ENCODE data around the gene CDC42EP4.

Gene CDC42EP4

GRCh38 chr17:73256220-73256619 lies 55.6 kb downstream of the CDC42EP4 start:
- TF ChIP-seq CTCF (IDR thresholded peaks at IDR 0.05; ENCODE audit: low read length) (no peak), EZH2 (optimal IDR thresholded peaks at IDR 0.05; ENCODE audit: low read depth, low read length) (no peak), EZH2phosphoT487 (IDR thresholded peaks at IDR 0.05; ENCODE audit: low read length) (no peak)

GRCh38 chr17:73255671-73256181 lies 56.1 kb downstream of the CDC42EP4 start:
- Histone ChIP-seq H4K20me1 (ENCODE audit: insufficient read depth, low read length) (no peaks in the 10 kb centered on the region), H3K36me3 (replicated peaks; ENCODE audit: insufficient read depth, low read length) (no peaks in the 10 kb centered on the region), H3K9me3 (replicated peaks; ENCODE audit: insufficient read depth, low read length) (no peaks in the 10 kb centered on the region), H3K4me2 (ENCODE audit: low read depth, low read length) (no peak overlapping the region), H3K9me2 (replicated peaks; ENCODE audit: insufficient read depth, low read length) (no peaks in the 10 kb centered on the region), H3K27me3 (replicated peaks; ENCODE audit: insufficient read depth, low read length) (no peaks in the 10 kb centered on the region), H2AFZ (ENCODE audit: low read length) (no peak overlapping the region), H3K27ac (ENCODE audit: low read length) (no peak overlapping the region), H3K4me3 (ENCODE audit: low read length) (no peak overlapping the region), H3K9ac (ENCODE audit: low read length) (no peak overlapping the region), H3F3A (ENCODE audit: insufficient read depth, low read length) (no peaks in the 10 kb centered on the region), H3K79me2 (ENCODE audit: low read length) (no peaks in the 10 kb centered on the region), H3K4me1 (ENCODE audit: low read length) (no peaks in the 10 kb centered on the region)
- DNase-seq, result peak; percentile 50
- no peak for TF ChIP-seq EZH2 (optimal IDR thresholded peaks at IDR 0.05; ENCODE audit: low read depth, low read length)
- peak; percentile 98 for TF ChIP-seq CTCF (IDR thresholded peaks at IDR 0.05; ENCODE audit: low read length)
- TF ChIP-seq EZH2phosphoT487 (IDR thresholded peaks at IDR 0.05; ENCODE audit: low read length), result no peak

More at GRCh38 chr17:73256220-73256619, 55.6 kb downstream of the CDC42EP4 start:
- no peak overlapping the region for H3K9ac ChIP-seq (ENCODE audit: low read length)
- no peak for DNase-seq
- H2AFZ ChIP-seq (ENCODE audit: low read length), result no peak overlapping the region
- H3K27ac ChIP-seq (ENCODE audit: low read length), result no peak overlapping the region
- no peaks in the 10 kb centered on the region for H3K79me2 ChIP-seq (ENCODE audit: low read length)
- H3K4me2 ChIP-seq (ENCODE audit: low read depth, low read length), result no peak overlapping the region
- H3K27me3 ChIP-seq (replicated peaks; ENCODE audit: insufficient read depth, low read length), result no peaks in the 10 kb centered on the region
- H3K9me2 ChIP-seq (replicated peaks; ENCODE audit: insufficient read depth, low read length), result no peaks in the 10 kb centered on the region
- no peaks in the 10 kb centered on the region for H3K4me1 ChIP-seq (ENCODE audit: low read length)
- H4K20me1 ChIP-seq (ENCODE audit: insufficient read depth, low read length), result no peaks in the 10 kb centered on the region
- no peak overlapping the region for H3K4me3 ChIP-seq (ENCODE audit: low read length)
- no peaks in the 10 kb centered on the region for H3K36me3 ChIP-seq (replicated peaks; ENCODE audit: insufficient read depth, low read length)
- no peaks in the 10 kb centered on the region for H3K9me3 ChIP-seq (replicated peaks; ENCODE audit: insufficient read depth, low read length)
- no peaks in the 10 kb centered on the region for H3F3A ChIP-seq (ENCODE audit: insufficient read depth, low read length)

- no peak for DNase-seq
- Histone ChIP-seq H3K9me3 (replicated peaks; ENCODE audit: insufficient read depth, low read length) (no peaks in the 10 kb centered on the region), H3K9ac (ENCODE audit: low read length) (no peak overlapping the region), H3K79me2 (ENCODE audit: low read length) (no peaks in the 10 kb centered on the region), H3K9me2 (replicated peaks; ENCODE audit: insufficient read depth, low read length) (no peaks in the 10 kb centered on the region), H2AFZ (ENCODE audit: low read length) (no peak overlapping the region), H3K4me3 (ENCODE audit: low read length) (no peak overlapping the region), H3K27ac (ENCODE audit: low read length) (no peak overlapping the region), H3K36me3 (replicated peaks; ENCODE audit: insufficient read depth, low read length) (no peaks in the 10 kb centered on the region), H3K27me3 (replicated peaks; ENCODE audit: insufficient read depth, low read length) (no peaks in the 10 kb centered on the region), H3K4me1 (ENCODE audit: low read length) (no peaks in the 10 kb centered on the region), H3F3A (ENCODE audit: insufficient read depth, low read length) (no peaks in the 10 kb centered on the region), H3K4me2 (ENCODE audit: low read depth, low read length) (no peak overlapping the region), H4K20me1 (ENCODE audit: insufficient read depth, low read length) (no peaks in the 10 kb centered on the region)
- TF ChIP-seq EZH2 (optimal IDR thresholded peaks at IDR 0.05; ENCODE audit: low read depth, low read length) (no peak), CTCF (IDR thresholded peaks at IDR 0.05; ENCODE audit: low read length) (no peak), EZH2phosphoT487 (IDR thresholded peaks at IDR 0.05; ENCODE audit: low read length) (no peak)
Observed at GRCh38 chr17:73251871-73252270, 59.9 kb downstream of the CDC42EP4 start.

Data from MM.1S (cell line).